Hematopoietic multipotent progenitor cell treated with erythropoietin and hydrocortisone succinate and interleukin-3 and kit ligand, for 17 days (in vitro differentiated cells): ENCODE results near the gene DEFB113.

Experiments
- DNase-seq: peaks from one replicate; pipeline ENCODE4 v3.0.0-alpha.2; 2015; ENCODE audit warnings: low spot score

DEFB113 gene

DNA sequence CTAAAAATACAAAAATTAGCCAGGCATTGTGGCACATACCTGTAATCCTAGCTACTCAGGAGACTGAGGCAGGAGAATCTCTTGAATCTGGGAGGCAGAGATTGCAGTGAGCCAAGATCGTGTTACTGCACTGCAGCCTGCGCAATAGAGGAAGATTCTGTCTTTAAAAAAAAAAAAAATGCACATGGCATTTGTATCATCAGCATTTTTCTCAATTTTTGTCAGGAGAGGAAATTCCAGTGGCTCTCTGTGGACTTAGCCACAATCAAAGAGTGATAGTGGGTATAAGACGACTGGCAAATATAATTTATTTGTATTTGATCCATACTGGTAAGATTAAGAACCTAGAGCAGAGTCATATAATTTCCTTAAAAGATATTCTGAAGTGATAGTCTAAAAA is 34.0 kb downstream of the DEFB113 start:
- DNase-seq = no peak

DNA sequence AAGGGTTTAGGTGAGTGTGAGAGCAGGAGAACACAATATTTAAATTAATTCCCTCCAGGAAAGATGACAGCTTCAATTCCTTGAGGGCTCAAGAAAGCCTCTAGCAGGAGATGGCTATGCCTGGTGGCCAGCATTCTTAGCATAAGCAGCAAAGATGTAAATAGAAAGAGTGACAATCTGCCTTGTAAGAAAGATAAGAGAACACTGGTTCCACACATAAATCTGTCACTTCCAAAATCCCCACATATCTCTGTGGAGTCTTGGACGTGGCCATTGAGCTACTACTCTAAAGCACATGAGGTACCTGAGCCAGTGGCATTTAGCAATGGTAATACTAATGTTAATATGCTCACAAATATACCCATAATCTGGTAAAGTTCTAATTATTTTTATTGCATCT is 34.7 kb downstream of the DEFB113 start:
- no peak for DNase-seq

- no peak for DNase-seq
Observed at GRCh38 chr6:49933526-49933925, 35.9 kb downstream of the DEFB113 start.

DNA sequence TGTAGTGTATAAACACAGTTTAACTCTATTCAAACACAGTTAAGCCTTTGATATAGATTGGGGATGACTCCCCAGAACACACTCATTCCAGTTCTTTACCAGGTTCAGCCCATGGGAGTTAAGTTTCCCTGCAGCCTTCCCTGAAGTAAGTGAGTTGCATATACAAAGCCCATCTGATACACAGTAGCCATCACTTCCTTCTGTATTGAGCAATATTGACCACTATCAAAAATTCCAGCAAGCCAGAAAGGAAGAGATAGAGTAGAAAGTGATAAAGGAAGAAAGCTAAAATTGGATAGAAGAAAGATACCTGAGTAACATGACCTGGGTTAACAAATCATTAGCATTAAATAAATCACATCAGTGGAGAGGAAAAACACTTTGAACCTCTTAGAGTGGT is 40.1 kb downstream of the DEFB113 start:
- DNase-seq = no peak

DNA sequence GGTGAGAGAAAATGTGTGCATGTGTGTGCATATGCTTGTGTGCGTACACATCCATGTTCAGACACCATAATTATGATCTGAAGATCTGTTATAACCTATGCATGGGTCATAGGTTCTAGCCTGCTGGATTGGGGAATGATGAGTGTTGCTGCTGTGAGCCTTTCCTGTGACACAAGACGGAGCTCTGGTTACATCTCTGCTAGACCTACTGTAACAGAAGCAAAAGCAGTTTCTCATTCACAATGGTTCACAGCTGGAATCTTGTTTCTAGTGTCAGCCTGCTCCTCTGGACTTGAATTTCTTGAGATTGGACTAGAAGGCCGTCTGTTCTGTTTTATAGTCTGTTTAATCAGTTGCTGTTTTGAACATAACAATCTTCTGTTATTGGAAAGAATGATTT is 45.6 kb downstream of the DEFB113 start:
- no peak for DNase-seq

- DNase-seq = no peak
Observed at GRCh38 chr6:49919935-49920644, 49.3 kb downstream of the DEFB113 start.

- DNase-seq = no peak
Observed at GRCh38 chr6:49919261-49919660, 50.2 kb downstream of the DEFB113 start.

- no peak for DNase-seq
Observed at GRCh38 chr6:49918787-49919186, 50.6 kb downstream of the DEFB113 start.
